Stimulated activated CD4-positive, alpha-beta T cell treated with anti-CD3 and anti-CD28 coated beads, TNF-alpha, amount 100 ng/mL, for 4 hours (primary cell): ENCODE measurements around the gene HOXD12.

Experiments used
- DNase-seq, 3 experiments: peaks; one replicate each; pipeline ENCODE4 v3.0.0-alpha.2; 2020; ENCODE audit warnings: low read depth in 3 of 3

HOXD12 gene

GRCh38 chr2:176092270-176093144, 7.1 kb upstream of the HOXD12 start, which contains the start of gene HOXD13:
TSS of gene HOXD13 (plus strand) at chr2:176092721. CDS start at chr2:176092891, 170 bp downstream.
- DNase-seq = no peak

GRCh38 chr2:176093145-176093897, 6.3 kb upstream of the HOXD12 start:
- no peak for DNase-seq

- DNase-seq = no peak
These were observed 5.7 kb upstream of the HOXD12 start for GRCh38 chr2:176093898-176094249.

GRCh38 chr2:176094349-176094748, 5.2 kb upstream of the HOXD12 start:
- no peak for DNase-seq

- DNase-seq = no peak
These were observed 4.2 kb upstream of the HOXD12 start for GRCh38 chr2:176095421-176095820.

DNA sequence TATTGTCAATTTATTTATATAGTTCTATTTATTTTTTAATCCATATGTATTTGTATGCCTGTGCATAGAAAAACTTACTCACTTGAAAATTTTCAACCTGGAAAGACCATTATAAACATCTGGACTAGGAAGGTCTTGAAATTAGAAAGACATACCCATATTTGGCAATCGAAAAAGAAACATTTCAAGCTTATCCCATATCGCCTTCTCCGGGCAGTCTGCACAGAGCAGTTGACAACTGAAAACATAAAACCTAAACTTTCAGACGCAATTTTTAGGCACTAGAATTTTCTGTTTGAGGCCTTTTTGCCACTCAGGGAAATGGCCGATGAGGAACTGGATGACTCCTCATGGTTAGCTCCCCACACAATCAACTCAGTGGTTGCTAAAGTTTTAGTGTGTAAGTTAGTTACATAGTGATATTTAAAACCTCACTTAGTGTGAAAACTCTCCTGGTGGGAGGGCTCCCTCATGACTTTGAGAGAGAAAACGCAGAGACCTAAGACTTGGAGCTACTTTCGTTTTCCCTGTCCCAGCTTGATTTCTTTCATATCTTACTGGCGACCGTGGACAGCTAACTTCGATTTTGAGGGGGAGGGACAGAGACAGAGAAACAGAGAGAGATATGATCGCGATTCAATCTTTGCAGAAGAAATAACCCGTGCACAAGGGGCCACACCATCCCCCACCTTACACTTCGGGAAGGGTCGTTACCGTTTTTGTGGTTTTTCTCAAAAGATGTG, 3.2 kb upstream of the HOXD12 start:
- no peak for DNase-seq

GRCh38 chr2:176096986-176097819, 2.4 kb upstream of the HOXD12 start:
- DNase-seq = peak; percentile 10 to 45 (median 37)

GRCh38 chr2:176097820-176098365, 1.7 kb upstream of the HOXD12 start:
- no peak for DNase-seq

DNA sequence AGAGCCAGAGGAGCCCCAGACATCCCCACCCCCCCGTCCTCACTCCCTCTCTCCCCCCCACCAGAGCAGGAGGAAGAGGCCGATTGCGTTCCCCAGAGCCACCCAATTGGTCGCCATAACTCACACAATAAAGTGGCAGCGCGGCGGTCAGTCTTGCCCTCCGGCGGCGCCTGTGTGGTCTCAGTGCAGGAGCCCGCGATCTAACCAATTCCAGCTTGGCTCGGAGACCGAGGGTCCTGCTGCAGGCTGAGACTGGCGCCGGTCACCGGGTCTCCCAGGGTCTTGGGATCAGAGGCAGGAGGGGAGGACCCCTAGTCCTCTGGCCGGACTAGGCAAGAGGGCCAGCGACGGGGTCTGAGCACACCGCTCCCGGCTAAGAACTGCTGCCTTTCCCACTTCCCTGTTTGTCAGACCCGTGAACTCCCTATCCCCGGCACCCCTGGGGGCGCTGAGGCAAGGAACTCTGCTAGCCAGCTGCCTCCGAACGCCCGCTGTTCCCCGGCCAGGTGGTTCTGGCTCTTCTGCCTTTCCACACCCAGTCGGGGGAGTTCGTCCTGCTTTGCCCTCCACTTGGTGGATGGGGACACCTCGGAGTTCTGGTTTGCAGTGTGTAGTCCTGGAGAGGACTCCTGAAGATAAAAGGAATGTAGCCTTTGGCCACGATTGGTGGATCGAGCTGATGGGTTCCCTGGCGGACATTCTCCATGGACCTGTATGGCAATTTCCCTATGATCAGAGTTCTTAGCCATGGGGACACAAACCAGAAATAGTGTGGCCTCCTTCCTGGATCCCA, 1.0 kb upstream of the HOXD12 start:
- DNase-seq = no peak

DNA sequence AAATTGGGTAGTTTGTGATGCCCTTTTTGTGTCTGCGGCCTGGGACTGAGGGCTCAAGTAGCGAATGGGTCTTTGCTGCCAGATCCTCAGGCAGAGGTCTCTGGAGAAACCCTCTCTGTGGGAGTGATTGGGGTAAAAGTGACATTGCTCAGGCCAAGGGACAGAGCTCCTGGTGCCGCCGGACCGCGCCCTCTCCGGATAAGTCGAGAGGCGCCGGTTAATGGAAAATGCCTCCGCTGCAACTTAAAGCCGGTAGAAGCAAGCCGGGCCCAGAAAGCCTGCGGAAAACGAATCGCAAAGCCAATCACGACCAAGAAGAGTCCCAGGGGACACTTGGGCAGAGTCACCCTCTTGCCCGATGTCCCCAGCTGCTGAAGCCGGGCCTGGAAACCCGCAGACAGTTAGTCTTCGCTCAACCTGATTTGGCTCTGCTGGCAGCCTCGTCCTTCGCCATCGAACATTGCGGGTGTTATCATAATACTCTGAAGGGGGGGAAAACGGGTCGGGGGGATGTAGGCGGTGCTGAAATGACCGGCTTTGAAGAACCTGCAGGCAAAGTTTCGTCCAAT, 352 bp upstream of the HOXD12 start:
- DNase-seq = no peak

DNA sequence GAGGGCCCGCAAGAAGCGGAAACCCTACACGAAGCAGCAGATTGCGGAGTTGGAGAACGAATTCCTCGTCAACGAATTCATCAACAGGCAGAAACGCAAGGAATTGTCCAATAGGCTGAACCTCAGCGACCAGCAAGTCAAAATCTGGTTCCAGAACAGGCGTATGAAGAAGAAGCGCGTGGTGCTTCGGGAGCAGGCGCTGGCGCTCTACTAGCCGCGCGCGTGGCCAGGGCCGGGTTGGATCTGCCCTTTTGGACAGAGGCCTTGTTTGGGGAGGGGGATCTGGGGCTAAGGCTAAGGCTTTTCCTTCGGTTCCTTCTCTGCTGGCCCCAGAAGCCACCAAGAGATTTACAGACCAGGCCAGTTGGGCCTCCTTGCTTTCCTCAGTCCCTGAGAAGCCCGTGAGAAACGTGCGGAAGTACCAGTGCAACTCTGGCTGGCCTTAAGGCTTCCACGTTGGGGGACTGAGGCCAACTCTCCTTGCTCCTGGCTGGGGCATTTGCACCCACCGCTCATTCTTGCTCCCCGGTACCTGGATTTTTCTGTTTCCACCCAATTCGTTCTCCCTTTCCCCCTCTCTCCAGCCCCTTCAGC, 1.0 kb downstream of the HOXD12 start:
- DNase-seq = no peak

DNA sequence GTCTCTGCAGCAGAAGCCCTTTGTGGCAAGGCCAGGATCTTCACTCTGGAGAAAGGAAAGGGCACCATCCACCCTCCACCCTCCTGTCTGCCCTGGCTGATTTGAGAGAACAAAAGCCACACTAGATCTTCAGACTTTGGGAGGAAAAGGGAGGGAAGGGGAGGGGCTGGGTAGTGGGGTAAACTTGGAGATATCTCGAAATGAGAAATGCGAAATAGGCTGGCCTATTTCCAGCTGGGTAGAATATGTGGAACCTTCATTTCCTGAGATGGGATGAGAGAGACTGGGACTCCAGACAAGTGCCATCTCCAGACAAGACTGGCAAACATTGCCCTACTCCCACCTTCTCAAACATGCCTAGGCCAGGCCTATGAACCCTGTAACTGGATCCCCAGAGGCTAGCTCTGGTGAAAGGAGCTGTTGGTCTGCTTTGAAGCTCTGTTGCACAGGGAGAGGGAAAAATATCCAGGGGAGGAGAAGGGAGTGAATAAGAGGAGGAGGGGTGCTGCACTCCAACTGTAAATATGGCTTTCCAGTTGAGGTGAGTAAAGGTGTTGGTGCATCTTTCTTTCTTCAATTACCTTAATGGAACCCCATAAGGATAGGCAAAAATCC, 1.7 kb downstream of the HOXD12 start:
- no peak for DNase-seq

GRCh38 chr2:176101842-176102241, 2.2 kb downstream of the HOXD12 start:
- no peak for DNase-seq

DNA sequence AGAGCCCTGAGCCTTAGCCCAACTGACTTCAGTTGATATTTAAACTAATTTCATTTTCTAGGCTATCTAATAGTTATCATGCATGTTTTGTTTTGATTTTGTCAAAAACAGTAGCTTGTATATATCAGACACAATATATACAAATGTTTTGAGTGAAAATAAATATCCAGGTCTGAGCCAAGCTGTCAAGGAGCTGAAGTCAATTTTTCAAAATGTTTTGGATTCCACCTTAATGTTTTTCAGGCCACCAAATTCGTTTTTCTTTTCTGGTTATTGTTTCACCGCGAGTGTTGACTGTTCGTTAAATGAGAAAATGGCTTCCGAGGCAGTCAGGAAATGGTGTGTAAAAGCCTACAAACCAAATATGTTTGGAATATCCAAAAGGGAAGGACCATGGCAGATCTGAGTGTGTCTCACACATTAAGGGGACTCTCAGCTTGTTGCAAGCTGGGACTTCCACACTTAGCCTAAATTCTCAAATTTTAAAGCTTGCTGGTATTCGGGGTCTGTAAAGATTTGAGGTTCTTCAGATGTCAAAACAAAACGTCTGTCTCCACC, 2.8 kb downstream of the HOXD12 start:
- DNase-seq = no peak

GRCh38 chr2:176103194-176103593, 3.6 kb downstream of the HOXD12 start:
- DNase-seq = no peak

DNA sequence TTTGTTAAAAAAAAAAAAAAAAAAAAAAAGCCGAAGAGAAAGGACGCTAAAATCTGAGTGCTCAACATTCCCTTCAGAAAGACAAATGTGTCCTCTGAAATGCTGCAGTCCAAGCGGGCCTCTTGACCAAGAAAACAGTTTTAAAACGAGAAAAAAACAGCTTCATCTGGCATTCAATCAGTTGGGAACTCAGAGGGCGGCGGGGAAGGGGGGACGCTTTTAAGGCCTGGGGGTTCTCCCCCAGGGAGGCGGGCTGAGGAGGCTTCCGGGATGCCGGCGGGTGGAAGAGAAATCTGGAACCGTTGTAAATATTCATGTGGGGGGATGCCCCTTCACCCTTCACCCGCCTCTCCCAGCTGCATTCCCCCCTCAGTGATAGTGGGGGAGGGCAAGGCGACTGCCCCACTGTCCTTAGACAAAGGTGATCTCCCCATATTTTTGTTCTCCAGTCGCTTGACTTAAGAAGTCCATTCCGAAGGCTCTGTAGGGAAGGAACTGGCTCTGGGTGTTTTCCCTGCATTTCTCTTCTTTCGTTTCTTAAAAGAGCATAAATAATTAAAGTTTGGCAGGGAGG, 4.2 kb downstream of the HOXD12 start:
- no peak for DNase-seq

DNA sequence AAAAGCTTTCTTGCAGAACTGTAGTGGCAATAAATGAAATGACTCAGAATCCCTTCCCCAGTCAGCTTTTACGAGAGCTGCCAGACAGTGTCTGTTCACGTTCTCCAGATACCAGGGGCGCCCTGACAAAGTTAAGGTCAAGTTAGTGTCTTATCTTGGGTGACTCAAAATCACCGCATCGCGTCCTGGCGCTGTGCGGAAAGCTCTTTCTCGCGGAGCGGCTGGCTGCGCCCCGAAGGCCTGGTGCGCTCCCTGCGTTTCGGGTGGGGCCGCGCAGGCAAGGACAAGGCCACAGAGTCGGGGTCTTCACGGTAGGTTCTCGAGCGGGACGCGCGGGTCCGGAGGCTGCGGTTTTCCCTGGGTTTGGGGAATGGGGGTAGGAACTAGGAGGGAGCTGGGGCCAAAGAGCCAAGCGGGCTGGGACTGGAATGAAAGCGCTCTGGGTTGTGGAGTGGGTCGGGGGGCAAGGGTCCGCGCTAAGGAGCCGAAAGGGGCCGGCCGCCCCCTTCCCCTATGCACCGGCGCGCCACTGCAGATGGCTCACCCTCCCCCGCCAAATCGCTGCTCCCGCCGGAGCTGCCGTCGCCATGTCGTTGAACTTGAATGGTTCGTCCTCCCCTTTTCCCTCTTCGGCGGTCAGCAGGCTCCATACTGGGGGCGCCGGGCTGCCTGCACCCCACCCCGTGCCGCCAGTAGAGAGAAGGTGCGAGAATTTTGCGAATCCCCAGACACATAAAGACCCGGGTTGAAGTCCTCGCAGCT, 4.9 kb downstream of the HOXD12 start:
- DNase-seq = no peak
